NT2/D1 (cell line): ENCODE measurements around the gene TAX1BP1.

Experiments used
- SUZ12 ChIP-seq: IDR thresholded peaks from 2 replicates; pipeline ENCODE4 v1.6.1; 2011; ENCODE audit not compliant: insufficient read length, insufficient read depth; ENCODE audit errors: extremely low read depth
- YY1 ChIP-seq: IDR thresholded peaks from 2 replicates; pipeline ENCODE4 v1.6.1; 2011; ENCODE audit not compliant: insufficient read length, insufficient read depth
- ZNF274 ChIP-seq: IDR thresholded peaks from 2 replicates; pipeline ENCODE4 v1.6.1; 2011; ENCODE audit warnings: mild to moderate bottlenecking, low read depth, low read length

DNA sequence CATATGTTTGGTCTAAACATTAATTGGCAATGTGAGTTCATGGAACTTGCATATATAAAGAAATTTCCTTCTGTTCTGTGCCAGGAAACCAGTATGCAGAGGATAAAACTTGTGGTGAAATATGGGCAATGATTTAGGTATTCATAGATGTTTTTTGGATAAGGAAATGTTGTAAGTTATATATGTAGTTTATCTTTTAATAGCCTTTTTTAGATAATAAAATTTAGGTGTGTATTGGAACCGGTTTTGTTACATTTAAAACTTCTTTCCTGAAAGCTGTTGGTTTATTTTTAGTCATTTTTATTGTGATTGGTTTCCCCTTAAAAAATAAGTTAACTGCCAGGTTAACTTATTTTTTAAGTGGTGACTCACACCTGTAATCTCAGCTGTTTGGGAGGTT is 22.1 kb downstream of the TAX1BP1 start:
- TF ChIP-seq YY1 = no peak
- TF ChIP-seq ZNF274 = no peak
- TF ChIP-seq SUZ12 = no peak
